Keratinocyte (primary cell): ENCODE measurements around the gene ERC1.

Source experiments
- CTCF ChIP-seq, 3 experiments: IDR thresholded peaks in 1 of 3; conservative IDR thresholded peaks in 1 of 3; optimal IDR thresholded peaks in 1 of 3; 2 replicates in 2 of 3; 3 replicates in 1 of 3; pipeline versions ENCODE3 to v1.5.1; 2011; ENCODE audit warnings: low read length in 3 of 3, mild to moderate bottlenecking in 3 of 3, moderate library complexity in 2 of 3, control low read depth in 1 of 3, inconsistent platforms in 1 of 3; ENCODE audit not compliant: insufficient read depth in 2 of 3; ENCODE audit errors: extremely low read depth in 1 of 3
- EZH2 ChIP-seq: IDR thresholded peaks from one replicate; pipeline ENCODE4 v1.6.1; 2012; ENCODE audit warnings: inconsistent platforms, mild to moderate bottlenecking, low read length, moderate library complexity

GRCh38 chr12:1510056-1510812 lies 519.2 kb downstream of the ERC1 start:
- TF ChIP-seq CTCF (optimal IDR thresholded peaks at IDR 0.05 in 1 of 3, IDR thresholded peaks at IDR 0.05 in 1 of 3, conservative IDR thresholded peaks at IDR 0.05 in 1 of 3; ENCODE audit: extremely low read depth in 1 of 3, insufficient read depth in 2 of 3, low read length in 3 of 3): no peak
- no peak for TF ChIP-seq EZH2
